Measurements from ENCODE around the gene PTPRZ1.

- TF ChIP-seq CTCF (IDR thresholded peaks at IDR 0.05), result no peak
- no peak for TF ChIP-seq EZH2phosphoT487 (IDR thresholded peaks at IDR 0.05)
- no peak for TF ChIP-seq EZH2 (IDR thresholded peaks at IDR 0.05)
Observed at GRCh38 chr7:121891731-121892130, 18.8 kb downstream of the PTPRZ1 start.
